Measurements from ENCODE around the gene TIMM10. TPM values are rescaled to one million over a fixed set of nuclear protein-coding genes. Genes with fewer than 3 reads are reported as not detected.

The TIMM10 gene
- polyA plus RNA-seq, 1 donor from 2014 or later, result 63.6 TPM

DNA sequence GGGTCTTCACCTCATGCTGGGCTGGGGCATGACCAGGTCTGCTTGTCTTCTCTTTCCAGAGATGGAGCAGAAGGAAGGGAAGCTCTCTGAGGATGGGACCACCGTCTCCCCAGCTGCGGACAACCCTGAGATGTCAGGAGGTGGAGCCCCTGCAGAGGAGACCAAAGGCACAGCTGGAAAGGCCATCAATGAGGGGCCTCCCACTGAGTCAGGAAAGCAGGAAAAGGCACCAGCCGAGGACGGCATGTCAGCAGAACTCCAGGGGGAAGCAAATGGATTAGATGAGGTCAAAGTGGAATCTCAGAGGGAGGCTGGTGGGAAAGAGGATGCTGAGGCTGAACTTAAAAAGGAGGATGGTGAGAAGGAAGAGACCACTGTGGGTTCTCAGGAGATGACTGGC is 12.0 kb upstream of the TIMM10 start:
- H3F3A ChIP-seq (ENCODE audit: insufficient read depth, low read length, poor library complexity, severe bottlenecking), result no peaks in the 10 kb centered on the region
- H3K9me2 ChIP-seq (ENCODE audit: insufficient read depth, low read length), result no peaks in the 10 kb centered on the region
- H3K4me2 ChIP-seq (ENCODE audit: low read length), result no peak overlapping the region
- TF ChIP-seq POLR2AphosphoS5 (IDR thresholded peaks at IDR 0.05), result no peak
- no peak for TF ChIP-seq MXI1 (conservative IDR thresholded peaks at IDR 0.05; ENCODE audit: poor library complexity, severe bottlenecking)
- TF ChIP-seq SMC3 (conservative IDR thresholded peaks at IDR 0.05; ENCODE audit: poor library complexity), result no peak
- TF ChIP-seq, protein P1, sequence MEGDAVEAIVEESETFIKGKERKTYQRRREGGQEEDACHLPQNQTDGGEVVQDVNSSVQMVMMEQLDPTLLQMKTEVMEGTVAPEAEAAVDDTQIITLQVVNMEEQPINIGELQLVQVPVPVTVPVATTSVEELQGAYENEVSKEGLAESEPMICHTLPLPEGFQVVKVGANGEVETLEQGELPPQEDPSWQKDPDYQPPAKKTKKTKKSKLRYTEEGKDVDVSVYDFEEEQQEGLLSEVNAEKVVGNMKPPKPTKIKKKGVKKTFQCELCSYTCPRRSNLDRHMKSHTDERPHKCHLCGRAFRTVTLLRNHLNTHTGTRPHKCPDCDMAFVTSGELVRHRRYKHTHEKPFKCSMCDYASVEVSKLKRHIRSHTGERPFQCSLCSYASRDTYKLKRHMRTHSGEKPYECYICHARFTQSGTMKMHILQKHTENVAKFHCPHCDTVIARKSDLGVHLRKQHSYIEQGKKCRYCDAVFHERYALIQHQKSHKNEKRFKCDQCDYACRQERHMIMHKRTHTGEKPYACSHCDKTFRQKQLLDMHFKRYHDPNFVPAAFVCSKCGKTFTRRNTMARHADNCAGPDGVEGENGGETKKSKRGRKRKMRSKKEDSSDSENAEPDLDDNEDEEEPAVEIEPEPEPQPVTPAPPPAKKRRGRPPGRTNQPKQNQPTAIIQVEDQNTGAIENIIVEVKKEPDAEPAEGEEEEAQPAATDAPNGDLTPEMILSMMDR (IDR thresholded peaks at IDR 0.05; ENCODE audit: poor library complexity, severe bottlenecking), result no peak
- TF ChIP-seq EP300 (conservative IDR thresholded peaks at IDR 0.05; ENCODE audit: poor library complexity, severe bottlenecking), result no peak
- TF ChIP-seq RAD21 (conservative IDR thresholded peaks at IDR 0.05), result no peak
- TF ChIP-seq, protein P2, sequence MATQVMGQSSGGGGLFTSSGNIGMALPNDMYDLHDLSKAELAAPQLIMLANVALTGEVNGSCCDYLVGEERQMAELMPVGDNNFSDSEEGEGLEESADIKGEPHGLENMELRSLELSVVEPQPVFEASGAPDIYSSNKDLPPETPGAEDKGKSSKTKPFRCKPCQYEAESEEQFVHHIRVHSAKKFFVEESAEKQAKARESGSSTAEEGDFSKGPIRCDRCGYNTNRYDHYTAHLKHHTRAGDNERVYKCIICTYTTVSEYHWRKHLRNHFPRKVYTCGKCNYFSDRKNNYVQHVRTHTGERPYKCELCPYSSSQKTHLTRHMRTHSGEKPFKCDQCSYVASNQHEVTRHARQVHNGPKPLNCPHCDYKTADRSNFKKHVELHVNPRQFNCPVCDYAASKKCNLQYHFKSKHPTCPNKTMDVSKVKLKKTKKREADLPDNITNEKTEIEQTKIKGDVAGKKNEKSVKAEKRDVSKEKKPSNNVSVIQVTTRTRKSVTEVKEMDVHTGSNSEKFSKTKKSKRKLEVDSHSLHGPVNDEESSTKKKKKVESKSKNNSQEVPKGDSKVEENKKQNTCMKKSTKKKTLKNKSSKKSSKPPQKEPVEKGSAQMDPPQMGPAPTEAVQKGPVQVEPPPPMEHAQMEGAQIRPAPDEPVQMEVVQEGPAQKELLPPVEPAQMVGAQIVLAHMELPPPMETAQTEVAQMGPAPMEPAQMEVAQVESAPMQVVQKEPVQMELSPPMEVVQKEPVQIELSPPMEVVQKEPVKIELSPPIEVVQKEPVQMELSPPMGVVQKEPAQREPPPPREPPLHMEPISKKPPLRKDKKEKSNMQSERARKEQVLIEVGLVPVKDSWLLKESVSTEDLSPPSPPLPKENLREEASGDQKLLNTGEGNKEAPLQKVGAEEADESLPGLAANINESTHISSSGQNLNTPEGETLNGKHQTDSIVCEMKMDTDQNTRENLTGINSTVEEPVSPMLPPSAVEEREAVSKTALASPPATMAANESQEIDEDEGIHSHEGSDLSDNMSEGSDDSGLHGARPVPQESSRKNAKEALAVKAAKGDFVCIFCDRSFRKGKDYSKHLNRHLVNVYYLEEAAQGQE (IDR thresholded peaks at IDR 0.05; ENCODE audit: borderline replicate concordance), result no peak
- no peak for TF ChIP-seq EZH2 (IDR thresholded peaks at IDR 0.05; ENCODE audit: borderline replicate concordance, insufficient read depth, low read length, poor library complexity, severe bottlenecking)
- TF ChIP-seq TAF1 (IDR thresholded peaks at IDR 0.05; ENCODE audit: low read depth), result no peak
- H3K9ac ChIP-seq (ENCODE audit: low read length), result no peak overlapping the region
- no peak overlapping the region for H3K27ac ChIP-seq (ENCODE audit: low read length)
- no peaks in the 10 kb centered on the region for H3K36me3 ChIP-seq (ENCODE audit: insufficient read depth, low read length)
- no peaks in the 10 kb centered on the region for H4K20me1 ChIP-seq (ENCODE audit: insufficient read depth)
- H3K9me3 ChIP-seq (ENCODE audit: low read length), result no peaks in the 10 kb centered on the region
- H2AFZ ChIP-seq (ENCODE audit: low read depth, low read length), result no peak overlapping the region
- H3K27me3 ChIP-seq (ENCODE audit: insufficient read depth, low read depth, low read length), result no peaks in the 10 kb centered on the region
- no peaks in the 10 kb centered on the region for H3K79me2 ChIP-seq (replicated peaks; ENCODE audit: insufficient read depth, low read length)
- H3K4me3 ChIP-seq (ENCODE audit: low read length), result no peak overlapping the region

DNA sequence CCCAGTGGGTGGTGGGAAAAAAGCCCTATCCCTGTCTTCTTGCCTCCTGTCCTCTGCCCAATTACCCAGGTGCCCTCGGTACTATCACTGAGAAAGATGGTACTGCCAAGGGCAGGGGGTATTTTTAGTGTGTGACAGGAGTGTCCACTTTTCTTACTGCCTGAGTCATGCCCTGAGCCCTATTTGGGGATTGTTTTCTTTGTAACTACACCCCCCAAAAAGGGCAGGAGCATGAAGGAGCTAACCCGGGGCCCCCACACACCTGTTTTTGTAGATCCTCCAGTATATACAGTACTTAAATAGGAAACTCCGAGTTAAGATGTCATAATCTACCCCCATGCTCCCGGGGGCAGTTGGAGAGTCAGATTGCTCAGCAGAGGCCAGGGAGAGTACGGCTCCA is 10.6 kb upstream of the TIMM10 start:
- Histone ChIP-seq H3K27me3 (ENCODE audit: insufficient read depth, low read depth, low read length) (no peaks in the 10 kb centered on the region), H3K36me3 (ENCODE audit: insufficient read depth, low read length) (no peaks in the 10 kb centered on the region), H2AFZ (ENCODE audit: low read depth, low read length) (no peak overlapping the region), H3K79me2 (replicated peaks; ENCODE audit: insufficient read depth, low read length) (no peaks in the 10 kb centered on the region), H3K4me2 (ENCODE audit: low read length) (no peak overlapping the region), H3K4me3 (ENCODE audit: low read length) (no peak overlapping the region), H3K9me3 (ENCODE audit: low read length) (no peaks in the 10 kb centered on the region), H3K9ac (ENCODE audit: low read length) (no peak overlapping the region), H3F3A (ENCODE audit: insufficient read depth, low read length, poor library complexity, severe bottlenecking) (no peaks in the 10 kb centered on the region), H4K20me1 (ENCODE audit: insufficient read depth) (no peaks in the 10 kb centered on the region), H3K9me2 (ENCODE audit: insufficient read depth, low read length) (no peaks in the 10 kb centered on the region), H3K27ac (ENCODE audit: low read length) (no peak overlapping the region)
- TF ChIP-seq EZH2 (IDR thresholded peaks at IDR 0.05; ENCODE audit: borderline replicate concordance, insufficient read depth, low read length, poor library complexity, severe bottlenecking) (no peak), POLR2AphosphoS5 (IDR thresholded peaks at IDR 0.05) (no peak), MXI1 (conservative IDR thresholded peaks at IDR 0.05; ENCODE audit: poor library complexity, severe bottlenecking) (no peak), SMC3 (conservative IDR thresholded peaks at IDR 0.05; ENCODE audit: poor library complexity) (no peak), EP300 (conservative IDR thresholded peaks at IDR 0.05; ENCODE audit: poor library complexity, severe bottlenecking) (no peak), TAF1 (IDR thresholded peaks at IDR 0.05; ENCODE audit: low read depth) (no peak), RAD21 (conservative IDR thresholded peaks at IDR 0.05) (no peak)
- TF ChIP-seq, protein P1 (IDR thresholded peaks at IDR 0.05; ENCODE audit: poor library complexity, severe bottlenecking), result no peak
- TF ChIP-seq, protein P2 (IDR thresholded peaks at IDR 0.05; ENCODE audit: borderline replicate concordance), result no peak
